Adrenal gland (tissue), 12 donors: ENCODE results near the gene UGT1A4. TPM values are rescaled to one million over a fixed set of nuclear protein-coding genes. Genes with fewer than 3 reads are reported as not detected.
A peak's percentile ranks its signal among the peaks of the same experiment; 100 is the strongest.

ENCODE experiments used
- DNase-seq, 7 donors: peaks; one replicate each; pipeline ENCODE4 v3.0.0-alpha.2; 2019 to 2020
- H3K27ac ChIP-seq, 5 donors: fragments of 200-600 bp; sonication (generic) in 4 of 5; 1 replicate in 3 of 5; 2 replicates in 2 of 5; pipeline versions ENCODE4 v1.5.1 to v1.8.0; 2016 to 2020; ENCODE audit warnings: mild to moderate bottlenecking in 1 of 5
- H3K27me3 ChIP-seq: fragments of 200-600 bp; 2 replicates; pipeline ENCODE4 v1.8.0; 2021
- H3K36me3 ChIP-seq, 2 donors: fragments of 200-600 bp; replicated peaks in 1 of 2; 1 replicate in 1 of 2; 2 replicates in 1 of 2; pipeline versions ENCODE4 v1.5.1 to v1.8.0; 2018 to 2022
- H3K4me1 ChIP-seq, 2 donors: fragments of 200-600 bp; replicated peaks in 1 of 2; 1 replicate in 1 of 2; 2 replicates in 1 of 2; pipeline versions ENCODE4 v1.5.1 to v1.8.0; 2018 to 2021
- H3K4me3 ChIP-seq, 4 donors: fragments of 200-600 bp; sonication (generic) in 3 of 4; one replicate each; pipeline ENCODE4 v1.5.1; 2016 to 2018
- H3K9me3 ChIP-seq, 3 donors: fragments of 200-600 bp; sonication (generic) in 1 of 3; replicated peaks in 1 of 3; 1 replicate in 2 of 3; 2 replicates in 1 of 3; pipeline versions ENCODE4 v1.5.1 to v1.8.0; 2016 to 2021
- POLR2A ChIP-seq, 2 donors: fragments of 450-650 bp; IDR thresholded peaks; one replicate each; pipeline ENCODE4 v1.6.1; 2017; ENCODE audit warnings: antibody characterized with exemption in 2 of 2, mild to moderate bottlenecking in 2 of 2, moderate library complexity in 1 of 2
- WGBS, 4 donors: extraction: QIAGEN DNeasy Blood & Tissue Kit in 2 of 4; methylation state at CpG; one replicate each; pipeline versions ENCODE4 v1.1.5 to v1.1.7; 2013 to 2017; 5-methylcytosine and 5-hydroxymethylcytosine counted together
- intact Hi-C, 2 donors: fragments of 100-400 bp; cut with DNase I; formaldehyde crosslinking; loops; one replicate each; pipeline versions ENCODE4 v1.14.1 to v1.15.0; 2022 to 2023
- polyA plus RNA-seq, 3 donors: library from polyadenylated mRNA; stranded (reverse); fragments of 200-250 nt in 2 of 3; fragments of 350-450 nt in 1 of 3; fragmentation: Illumina TruSeq in 1 of 3; extraction: RNeasy Lipid Tissue Mini Kit (QIAGEN cat#74804) in 1 of 3; gene quantifications; one replicate each; pipeline ENCODE4 v1.2.3, GENCODE V29; 2013 to 2014
- total RNA-seq, 9 donors: library from RNA; depleted of rRNA in 4 of 9; stranded (reverse); fragments of >200 nt in 4 of 9; fragments of 120-200 nt in 1 of 9; fragmentation: NEBNext Ultra II Directional in 1 of 9; extraction: Animal tissue kit (Norgen Biotek cat#: 25700) in 1 of 9; gene quantifications; one replicate each; pipeline versions ENCODE4 v1.1.0 to v1.2.4, GENCODE V29; 2013 to 2023
- TF ChIP-seq, protein P1 (sequence below), 6 experiments: fragments of 450-650 bp in 4 of 6; fragments of 200-600 bp in 2 of 6; sonication (generic) in 1 of 6; IDR thresholded peaks; 1 replicate in 5 of 6; 2 replicates in 1 of 6; pipeline versions ENCODE4 v1.5.1 to v1.8.0; 2016 to 2021; ENCODE audit warnings: antibody characterized with exemption in 6 of 6, mild to moderate bottlenecking in 2 of 6, moderate library complexity in 1 of 6
- donor health status: healthy with polysubstance abuse.
- donor health status: Bipolar disorder and iron deficiency.
- donor health status: DM: yes; HTN: yes; CAD: no.
- donor health status: DM: no; HTN: no; CAD: no.
- donor health status: DM: no; HTN: no; CAD: no.
- donor health status: DM: yes; HTN: yes; CAD: no.

The UGT1A4 gene
- total and polyA plus RNA-seq, 12 donors: 0.36 TPM; not detected in 11

DNA sequence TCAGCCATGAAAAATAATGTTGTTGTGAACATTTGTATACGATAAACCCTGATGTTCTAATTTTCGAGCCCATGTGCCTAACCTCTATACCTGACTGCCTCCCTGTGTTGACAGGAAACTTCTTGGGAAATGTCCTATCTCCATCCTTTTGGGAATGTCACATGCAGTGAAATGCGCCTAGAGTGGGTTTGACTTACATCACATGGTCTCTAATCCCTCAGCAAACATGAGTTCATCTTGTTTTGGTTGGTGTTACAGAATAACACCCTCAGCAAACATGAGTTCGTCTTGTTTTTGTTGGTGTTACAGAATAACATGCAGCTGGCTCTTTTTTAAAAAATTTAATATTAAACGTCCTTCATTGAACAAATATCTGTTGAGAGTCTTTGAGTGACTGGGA lies 30.2 kb upstream of the UGT1A4 start:
- no peak for TF ChIP-seq POLR2A (IDR thresholded peaks at IDR 0.05)
- TF ChIP-seq, protein P1, sequence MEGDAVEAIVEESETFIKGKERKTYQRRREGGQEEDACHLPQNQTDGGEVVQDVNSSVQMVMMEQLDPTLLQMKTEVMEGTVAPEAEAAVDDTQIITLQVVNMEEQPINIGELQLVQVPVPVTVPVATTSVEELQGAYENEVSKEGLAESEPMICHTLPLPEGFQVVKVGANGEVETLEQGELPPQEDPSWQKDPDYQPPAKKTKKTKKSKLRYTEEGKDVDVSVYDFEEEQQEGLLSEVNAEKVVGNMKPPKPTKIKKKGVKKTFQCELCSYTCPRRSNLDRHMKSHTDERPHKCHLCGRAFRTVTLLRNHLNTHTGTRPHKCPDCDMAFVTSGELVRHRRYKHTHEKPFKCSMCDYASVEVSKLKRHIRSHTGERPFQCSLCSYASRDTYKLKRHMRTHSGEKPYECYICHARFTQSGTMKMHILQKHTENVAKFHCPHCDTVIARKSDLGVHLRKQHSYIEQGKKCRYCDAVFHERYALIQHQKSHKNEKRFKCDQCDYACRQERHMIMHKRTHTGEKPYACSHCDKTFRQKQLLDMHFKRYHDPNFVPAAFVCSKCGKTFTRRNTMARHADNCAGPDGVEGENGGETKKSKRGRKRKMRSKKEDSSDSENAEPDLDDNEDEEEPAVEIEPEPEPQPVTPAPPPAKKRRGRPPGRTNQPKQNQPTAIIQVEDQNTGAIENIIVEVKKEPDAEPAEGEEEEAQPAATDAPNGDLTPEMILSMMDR (IDR thresholded peaks at IDR 0.05): no peak
- H3K9me3 ChIP-seq: no peaks in the 10 kb centered on the region
- H3K27ac ChIP-seq: no peak overlapping the region
- H3K4me3 ChIP-seq: no peak overlapping the region
- 66 to 80% (median 71%) methylated on average over 5 of the region's 5 CpGs for WGBS, 4 donors
- no peaks in the 10 kb centered on the region for H3K4me1 ChIP-seq
- intact Hi-C loops: no loop called here
- no peaks in the 10 kb centered on the region for H3K36me3 ChIP-seq
- DNase-seq: no peak
- H3K27me3 ChIP-seq: no peaks in the 10 kb centered on the region

DNA sequence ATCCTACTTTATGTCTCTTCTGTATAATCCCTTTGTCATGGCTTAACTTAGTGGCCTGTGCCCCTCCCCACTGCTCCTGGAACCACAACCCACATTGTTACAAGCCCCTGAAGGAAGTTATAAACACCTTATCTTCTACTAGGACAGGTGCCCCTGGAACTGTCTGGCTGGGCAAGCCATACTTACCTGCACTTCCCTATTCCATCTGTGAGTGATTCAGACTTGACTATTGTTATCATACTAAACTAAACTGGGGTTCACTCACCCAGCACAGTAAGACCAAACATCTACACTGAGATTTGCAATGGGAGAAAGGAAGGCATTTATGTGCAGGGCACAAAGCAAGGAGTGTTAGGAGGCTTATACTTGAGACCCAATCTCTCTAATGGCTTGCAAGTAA lies 29.5 kb upstream of the UGT1A4 start:
- Histone ChIP-seq H3K4me3 (no peak overlapping the region), H3K9me3 (no peaks in the 10 kb centered on the region), H3K36me3 (no peaks in the 10 kb centered on the region), H3K27me3 (no peaks in the 10 kb centered on the region), H3K4me1 (no peaks in the 10 kb centered on the region), H3K27ac (no peak overlapping the region)
- TF ChIP-seq, protein P1 (IDR thresholded peaks at IDR 0.05): no peak
- TF ChIP-seq POLR2A (IDR thresholded peaks at IDR 0.05): no peak
- intact Hi-C loops: no loop called here
- no peak for DNase-seq

DNA sequence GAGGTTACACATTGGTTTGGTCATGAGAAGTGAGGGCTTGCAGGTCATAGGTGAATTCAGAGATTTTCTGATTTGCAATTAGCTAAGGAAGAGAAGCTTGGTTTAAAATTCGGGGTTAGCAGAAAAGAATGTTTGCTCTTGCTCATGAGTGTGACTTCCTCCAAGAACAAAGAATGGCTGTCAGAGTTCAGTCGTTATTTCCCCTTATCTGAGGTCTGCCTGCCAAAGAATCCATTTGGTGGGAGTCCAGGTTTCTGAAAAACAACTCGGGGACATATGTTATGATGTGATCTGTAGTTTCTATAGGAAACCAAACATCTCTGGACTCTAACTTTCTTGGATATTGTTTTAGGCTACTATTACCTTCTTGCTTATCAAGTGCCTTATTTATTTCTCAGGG lies 29.0 kb upstream of the UGT1A4 start:
- Histone ChIP-seq H3K27me3 (no peaks in the 10 kb centered on the region), H3K36me3 (no peaks in the 10 kb centered on the region), H3K4me1 (no peaks in the 10 kb centered on the region), H3K4me3 (no peak overlapping the region), H3K27ac (no peak overlapping the region), H3K9me3 (no peaks in the 10 kb centered on the region)
- intact Hi-C loops: no loop called here
- TF ChIP-seq POLR2A (IDR thresholded peaks at IDR 0.05): no peak
- TF ChIP-seq, protein P1 (IDR thresholded peaks at IDR 0.05): no peak
- 18 to 27% (median 24%) methylated on average over 3 of the region's 3 CpGs for WGBS, 4 donors
- no peak for DNase-seq

DNA sequence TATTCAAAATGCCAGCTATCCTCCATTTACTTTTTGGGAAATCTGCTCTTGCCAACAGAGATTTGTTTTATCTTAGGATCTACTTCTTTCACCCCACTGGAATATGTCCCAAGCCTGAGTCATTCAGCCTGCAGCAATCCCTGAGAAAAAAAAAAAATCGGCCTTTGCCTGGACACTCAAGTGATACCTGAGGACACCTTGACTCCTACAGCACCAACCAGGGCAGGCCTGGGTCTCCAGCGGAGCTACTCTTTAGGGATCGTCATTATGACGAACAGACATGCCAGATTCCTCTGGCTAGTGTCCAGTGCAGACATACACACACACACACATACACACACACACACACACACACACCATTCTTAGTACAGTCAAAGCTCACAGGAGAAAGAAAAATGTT lies 28.1 kb upstream of the UGT1A4 start:
- H3K9me3 ChIP-seq: no peaks in the 10 kb centered on the region
- no peaks in the 10 kb centered on the region for H3K27me3 ChIP-seq
- H3K4me3 ChIP-seq: no peak overlapping the region
- H3K27ac ChIP-seq: no peak overlapping the region
- no peaks in the 10 kb centered on the region for H3K36me3 ChIP-seq
- 55 to 62% (median 60%) methylated on average over 4 of the region's 4 CpGs for WGBS, 4 donors
- TF ChIP-seq POLR2A (IDR thresholded peaks at IDR 0.05): no peak
- TF ChIP-seq, protein P1 (IDR thresholded peaks at IDR 0.05): no peak
- DNase-seq: peak in 3 of 7 donors; percentile 12 to 28 (median 23)
- H3K4me1 ChIP-seq: no peaks in the 10 kb centered on the region
- intact Hi-C loops: no loop called here
